ENCODE measurements around the gene SHE.
A peak's percentile ranks its signal among the peaks of the same experiment; 100 is the strongest.
"Not testable (repeated sequence)": the region's sequence is repeated elsewhere in the genome, so short reads cannot be mapped to it uniquely, and the experiment has no call there.

SHE gene

DNA sequence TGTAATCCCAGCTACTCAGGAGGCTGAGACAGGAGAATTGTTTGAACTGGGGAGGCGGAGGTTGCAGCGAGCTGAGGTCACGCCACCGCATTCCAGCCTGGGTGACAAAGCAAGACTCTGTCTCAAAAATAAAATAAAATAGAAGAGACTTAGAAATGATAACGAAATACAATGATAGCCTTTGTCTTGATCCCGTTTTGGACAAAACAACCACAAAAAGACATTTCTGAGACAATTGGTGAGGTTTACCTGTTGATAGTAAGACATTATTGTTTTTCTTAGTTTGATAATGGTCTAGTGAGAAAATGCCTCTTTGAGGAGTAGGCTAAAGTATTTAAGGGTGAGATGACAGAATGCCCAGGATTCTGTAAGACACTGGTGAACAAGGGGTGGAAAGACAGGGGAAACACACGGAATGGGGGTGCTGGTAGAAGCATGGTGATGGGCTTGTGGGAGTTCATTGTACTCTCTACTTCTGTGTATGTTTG lies 11.9 kb upstream of the SHE start:
- no peak for DNase-seq (ENCODE audit: low read depth in 2 of 2)

DNA sequence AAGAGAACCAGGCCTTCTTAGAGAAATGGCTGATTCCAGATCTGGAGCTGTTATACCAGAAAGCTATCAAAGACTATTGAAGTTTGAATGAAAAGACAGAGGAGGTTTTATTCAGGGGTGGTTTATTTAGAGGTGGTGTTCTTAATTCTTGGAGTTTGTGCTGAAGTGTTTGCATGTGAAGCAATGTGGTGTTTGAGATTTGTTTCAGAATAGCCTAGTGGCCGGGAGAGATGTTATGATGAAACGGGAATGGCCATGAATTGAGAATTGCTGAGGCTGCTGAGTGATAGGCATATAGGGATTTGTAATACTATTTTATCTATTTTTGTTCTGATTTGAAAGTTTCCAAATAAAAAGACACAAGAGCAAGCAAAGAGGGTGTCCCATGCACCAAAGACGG lies 10.5 kb upstream of the SHE start:
- DNase-seq (ENCODE audit: low read depth in 2 of 2): no peak

DNA sequence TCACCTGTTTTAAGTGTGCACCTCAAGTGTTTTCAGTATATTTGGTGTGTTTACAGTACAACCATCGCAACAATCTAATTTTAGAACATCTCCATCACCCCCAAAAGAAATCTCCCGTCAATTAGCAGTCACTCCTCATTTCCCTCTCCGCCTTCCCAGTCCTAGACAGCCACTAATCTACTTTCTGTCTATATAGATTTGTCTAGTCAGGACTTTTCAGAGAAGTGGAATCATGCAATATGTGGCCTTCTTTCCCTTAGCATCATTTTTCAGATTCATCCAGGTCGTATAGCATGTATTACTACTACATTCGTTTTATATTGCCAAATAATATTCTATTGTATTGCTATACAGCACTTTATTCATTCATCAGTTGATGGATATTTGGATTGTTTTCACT lies 1.7 kb upstream of the SHE start:
- DNase-seq (ENCODE audit: low read depth in 2 of 2): no peak

DNA sequence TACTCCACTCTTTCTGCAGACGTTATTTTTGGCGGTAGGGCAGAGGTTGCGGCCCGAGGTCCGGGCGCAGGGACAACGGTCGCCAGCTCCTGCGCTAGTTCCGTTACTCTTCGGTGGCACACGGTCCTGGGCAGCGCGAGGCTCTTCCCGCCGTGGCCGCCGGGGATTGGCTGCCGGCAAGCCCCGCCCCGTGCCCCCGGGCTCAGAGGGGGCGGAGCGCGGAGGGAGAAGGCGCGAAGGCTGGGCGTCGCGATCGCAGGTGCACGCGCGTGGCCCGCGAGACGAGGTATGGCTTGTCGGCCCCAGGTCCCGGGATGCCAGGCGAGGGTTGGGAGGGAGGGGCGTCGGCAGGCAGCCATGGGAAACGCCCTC lies 518 bp upstream of the SHE start:
- no peak for DNase-seq (ENCODE audit: low read depth in 2 of 2)

DNA sequence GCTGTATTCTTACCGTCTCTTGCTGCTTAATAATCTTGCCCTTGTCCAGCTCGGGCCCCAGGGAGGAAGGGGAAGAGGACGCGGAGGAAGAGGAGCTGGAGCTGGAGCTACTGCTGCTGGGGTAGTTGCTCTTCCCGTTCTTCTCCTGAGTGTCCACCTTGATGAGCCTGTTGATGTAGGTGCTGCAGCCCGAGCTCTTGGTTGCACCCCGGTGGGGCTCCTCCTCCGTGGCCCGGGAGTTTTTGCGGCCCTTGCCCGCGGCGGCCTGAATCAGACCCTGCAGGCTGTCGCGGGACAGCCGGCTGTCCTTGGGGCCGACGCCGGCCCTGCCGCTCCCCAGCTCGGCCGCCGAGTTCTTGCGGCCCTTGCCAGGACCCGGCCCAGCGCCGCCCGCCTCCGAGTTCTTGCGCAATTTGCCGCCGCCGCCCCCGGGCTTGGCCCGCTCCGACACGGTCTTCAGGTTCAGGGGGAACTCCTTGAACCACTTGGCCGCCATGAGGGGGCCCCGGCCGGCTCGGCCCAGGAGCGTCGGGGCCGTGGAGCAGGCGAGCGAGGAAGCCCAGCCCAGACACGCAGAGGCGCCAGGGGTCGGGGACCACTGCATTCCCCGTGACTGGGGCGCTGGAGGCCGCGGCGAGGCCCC lies 668 bp downstream of the SHE start:
- DNase-seq (ENCODE audit: low read depth in 2 of 2): no peak

DNA sequence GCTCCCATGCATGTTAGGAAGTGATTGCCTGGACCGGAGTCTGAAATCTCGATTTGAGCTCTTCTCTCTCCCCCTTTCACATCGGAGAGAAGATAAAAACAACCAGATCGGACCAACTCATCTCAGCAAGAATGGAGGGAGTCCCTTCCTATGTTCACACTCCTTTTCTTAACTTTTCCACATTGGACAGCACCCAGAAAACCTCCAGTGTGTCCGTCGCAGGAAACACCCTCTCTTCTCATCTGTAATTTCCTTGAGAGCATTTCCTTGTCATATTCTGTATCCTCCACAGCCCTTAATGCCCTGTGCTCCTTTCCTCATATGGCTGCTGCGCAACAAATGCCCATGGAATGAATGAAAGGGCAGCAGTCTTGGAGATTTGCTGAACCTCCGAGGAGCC lies 1.7 kb downstream of the SHE start:
- no peak for DNase-seq (ENCODE audit: low read depth in 2 of 2)

DNA sequence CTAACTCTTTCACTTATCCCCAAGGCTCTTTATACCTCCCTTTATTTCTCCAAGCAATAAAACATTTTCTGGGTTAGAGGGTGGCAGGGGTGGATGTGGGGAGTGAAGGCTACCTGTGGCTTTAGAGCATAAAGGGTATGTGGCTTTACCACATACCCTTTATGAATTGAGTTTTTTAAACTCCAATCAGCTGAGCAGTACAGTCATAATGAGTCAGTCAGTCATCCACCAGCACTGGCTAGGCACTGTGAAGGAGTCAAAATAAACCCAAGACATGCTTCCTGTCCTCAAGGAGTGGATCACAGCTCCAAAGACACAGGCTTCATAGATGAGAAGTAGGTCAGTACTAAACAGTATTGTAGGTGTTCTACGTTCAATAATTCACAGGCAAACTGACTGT lies 2.8 kb downstream of the SHE start:
- DNase-seq (ENCODE audit: low read depth in 2 of 2): no peak

DNA sequence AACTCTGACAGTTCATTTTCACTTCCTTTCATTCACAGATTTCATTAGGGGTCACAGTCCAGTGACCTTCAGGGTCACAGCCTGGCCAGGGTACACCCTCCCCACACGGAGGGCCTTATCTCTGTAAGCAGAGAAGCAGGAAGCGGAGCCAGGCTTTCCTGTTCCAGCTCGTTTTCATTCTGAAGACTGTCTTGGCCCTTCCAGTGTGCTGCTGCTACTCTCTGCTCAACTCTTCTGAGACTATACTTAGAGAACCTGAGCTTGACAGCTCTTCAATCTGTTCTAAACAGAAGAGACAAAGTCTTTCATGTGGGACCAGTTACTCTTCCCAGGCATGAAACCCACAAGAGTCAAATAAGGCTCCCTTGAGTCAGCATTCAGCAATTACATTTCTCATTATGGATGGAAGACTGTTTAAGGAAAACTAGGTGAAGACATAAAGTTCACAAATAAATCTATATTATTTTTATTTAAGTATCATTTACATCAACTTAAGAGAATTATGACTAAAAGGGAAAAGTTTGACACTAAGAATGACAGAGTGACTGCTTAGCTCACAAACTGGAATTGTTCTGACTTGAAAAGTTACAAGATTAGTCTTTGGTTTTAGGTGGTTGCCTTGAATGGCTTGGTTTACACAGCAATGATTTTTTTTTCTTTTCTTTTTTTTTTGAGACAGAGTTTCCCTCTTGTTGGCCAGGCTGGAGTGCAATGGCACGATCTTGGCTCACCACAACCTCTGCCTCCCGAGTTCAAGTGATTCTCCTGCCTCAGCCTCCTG lies 5.0 kb downstream of the SHE start:
- no peak for DNase-seq (ENCODE audit: low read depth in 2 of 2)

DNA sequence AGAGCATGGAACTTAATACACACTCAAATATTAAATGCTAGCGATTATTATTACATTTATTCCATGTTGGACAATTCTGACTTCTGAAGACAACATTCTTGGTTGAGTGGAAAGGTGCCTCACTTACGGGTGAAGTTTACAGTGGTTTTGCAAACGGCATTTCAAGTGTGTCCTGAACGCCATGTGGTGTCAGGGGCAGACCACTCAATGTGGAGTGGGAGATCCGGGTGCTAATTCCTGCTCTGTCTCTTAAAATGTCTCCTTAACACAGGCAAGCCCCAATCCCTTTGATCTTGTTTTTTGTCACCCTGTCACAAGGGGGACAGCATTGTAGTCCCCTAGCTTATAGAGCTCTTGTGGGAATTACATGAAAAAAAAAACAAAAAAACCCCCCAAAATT lies 5.8 kb downstream of the SHE start:
- DNase-seq (ENCODE audit: low read depth in 2 of 2): no peak

DNA sequence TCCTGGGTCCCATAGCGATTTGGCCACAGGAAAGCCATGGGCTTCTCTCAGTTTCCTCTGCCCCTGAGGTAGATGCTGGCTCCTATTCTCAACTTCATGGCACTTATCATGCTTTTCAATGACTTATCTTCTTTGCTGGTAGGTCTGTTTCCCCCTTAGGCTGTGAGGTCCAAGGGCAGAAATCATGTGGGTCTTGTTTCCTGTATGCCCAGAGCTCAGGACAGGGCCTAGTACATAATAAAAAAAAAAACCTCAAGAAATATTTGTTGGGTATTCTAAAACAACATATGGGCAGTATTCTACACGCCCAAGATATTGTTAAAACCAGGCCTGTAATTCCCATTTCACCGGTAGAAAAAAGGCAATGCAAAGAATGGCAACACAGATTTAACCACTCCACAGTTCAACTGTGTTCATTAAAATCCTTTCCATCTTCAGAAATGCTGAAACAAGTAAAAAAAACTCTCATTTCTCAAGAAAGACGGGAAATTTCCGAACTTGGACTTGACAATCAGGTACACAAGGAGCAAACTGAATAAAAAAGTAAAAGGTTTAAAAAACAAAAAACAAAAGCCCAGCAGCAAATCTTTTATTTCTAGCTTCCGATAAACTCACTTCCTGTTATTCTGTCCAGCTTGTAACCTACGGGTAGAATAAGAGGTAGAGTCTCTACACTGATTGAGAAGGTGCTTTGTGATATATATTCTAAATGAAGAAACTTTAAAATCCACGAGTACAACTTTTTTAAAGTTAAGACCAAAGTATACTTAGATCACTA lies 6.5 kb downstream of the SHE start:
- no peak for DNase-seq (ENCODE audit: low read depth in 2 of 2)

DNA sequence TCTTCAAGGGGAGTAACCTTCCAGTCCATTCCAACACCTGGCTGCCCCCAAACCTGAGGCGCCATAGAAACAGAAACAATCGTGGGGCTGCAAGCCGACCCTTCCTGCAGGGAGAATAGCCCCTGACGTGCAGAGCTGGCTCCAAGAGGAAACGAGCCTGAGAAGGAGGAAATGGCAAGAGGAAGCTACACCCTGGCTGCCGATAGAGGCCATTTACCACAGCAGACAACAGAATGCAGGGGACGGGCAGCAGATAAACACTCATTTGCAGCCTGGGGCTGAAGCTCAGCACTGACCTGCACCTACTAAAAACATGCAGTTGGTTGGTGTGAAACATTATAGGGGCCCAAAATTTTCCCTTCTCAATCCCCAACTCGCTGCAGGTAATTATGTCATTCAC lies 8.9 kb downstream of the SHE start:
- DNase-seq (ENCODE audit: low read depth in 2 of 2): no peak

DNA sequence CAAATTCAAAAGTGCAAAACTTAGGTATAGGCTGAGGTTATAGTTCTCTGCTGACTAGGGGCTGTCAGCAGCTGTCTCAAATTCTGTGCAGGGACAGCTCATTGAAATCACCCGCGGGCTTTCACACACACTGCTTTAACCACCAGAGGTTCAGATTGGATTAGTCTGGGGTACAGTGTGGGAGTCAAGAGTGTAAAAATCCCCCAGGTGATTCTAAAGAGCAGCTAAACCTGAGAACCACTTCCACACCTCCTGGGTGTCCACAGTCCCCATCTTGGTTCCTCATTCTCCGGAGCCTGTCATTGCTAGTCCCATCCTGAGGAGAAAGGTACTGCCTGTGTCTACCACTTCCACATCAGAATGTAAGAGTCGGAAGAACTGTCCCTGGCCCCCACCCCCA lies 10.1 kb downstream of the SHE start:
- no peak for DNase-seq (ENCODE audit: low read depth in 2 of 2)

DNA sequence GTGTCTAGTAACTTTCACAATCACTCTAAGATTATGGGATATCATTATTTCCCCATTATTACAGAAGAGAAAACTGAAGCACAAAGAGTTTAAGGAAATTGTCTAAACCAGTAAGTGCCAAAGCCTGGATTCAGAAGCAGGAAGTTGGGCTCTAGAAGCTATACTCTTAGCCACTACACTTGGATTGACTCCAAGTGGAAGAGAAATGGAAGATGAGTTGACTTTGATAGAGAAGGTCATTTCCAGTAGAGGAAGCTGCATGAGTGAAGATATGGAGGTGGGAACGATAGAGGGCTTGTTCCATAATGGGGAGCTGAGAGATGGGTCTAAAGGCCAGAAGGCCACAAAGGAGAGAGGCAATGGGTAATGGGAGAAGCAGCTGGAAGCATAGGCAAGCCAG lies 11.9 kb downstream of the SHE start:
- DNase-seq (ENCODE audit: low read depth in 2 of 2): no peak

DNA sequence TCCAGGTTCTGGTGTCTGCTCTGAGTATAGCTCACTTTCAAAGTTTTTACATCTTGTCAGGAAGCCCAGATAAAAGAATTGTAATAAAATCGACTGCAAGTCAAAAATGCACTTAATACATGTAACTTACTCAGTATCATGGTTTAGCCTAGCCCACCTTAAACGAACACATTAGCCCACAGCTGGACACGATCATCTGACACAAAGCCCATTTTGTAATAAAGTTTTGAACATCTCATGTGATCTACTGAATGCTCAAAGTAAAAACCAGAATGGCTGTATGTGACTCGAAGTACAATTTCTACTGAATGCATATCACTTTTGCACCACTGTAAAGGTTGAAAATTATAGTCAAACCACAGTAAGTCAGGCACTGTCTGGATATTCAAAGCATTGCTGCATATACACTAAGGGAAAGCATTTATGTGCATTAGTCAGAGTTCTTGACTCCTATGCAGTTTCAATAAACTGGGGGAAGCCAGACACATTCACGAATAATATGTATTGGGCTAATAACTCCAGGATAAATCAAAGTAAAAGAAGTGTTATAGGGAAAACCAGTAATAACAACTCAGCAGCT lies 12.4 kb downstream of the SHE start:
- DNase-seq (ENCODE audit: low read depth in 2 of 2): no peak

DNA sequence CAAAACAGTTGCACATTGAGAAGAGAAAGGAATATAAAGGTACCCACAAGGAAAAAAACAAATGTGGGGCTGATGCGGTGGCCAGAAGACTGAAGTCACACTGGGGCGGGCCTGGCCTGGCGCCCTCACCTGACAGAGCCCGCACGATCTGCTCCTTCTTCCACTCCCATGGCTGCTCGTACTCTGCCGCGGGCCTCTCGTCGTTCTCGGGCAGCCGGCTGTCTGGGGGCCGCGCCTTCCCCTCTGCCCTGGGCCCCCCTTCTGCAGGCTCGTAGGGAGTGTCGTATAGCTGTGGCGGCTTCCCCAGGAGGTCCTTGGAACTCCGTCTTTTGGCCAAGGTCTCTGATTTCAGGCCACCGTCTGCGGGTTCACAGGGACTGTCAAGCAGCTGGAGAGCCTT lies 13.3 kb downstream of the SHE start:
- DNase-seq (ENCODE audit: low read depth in 2 of 2): no peak

DNA sequence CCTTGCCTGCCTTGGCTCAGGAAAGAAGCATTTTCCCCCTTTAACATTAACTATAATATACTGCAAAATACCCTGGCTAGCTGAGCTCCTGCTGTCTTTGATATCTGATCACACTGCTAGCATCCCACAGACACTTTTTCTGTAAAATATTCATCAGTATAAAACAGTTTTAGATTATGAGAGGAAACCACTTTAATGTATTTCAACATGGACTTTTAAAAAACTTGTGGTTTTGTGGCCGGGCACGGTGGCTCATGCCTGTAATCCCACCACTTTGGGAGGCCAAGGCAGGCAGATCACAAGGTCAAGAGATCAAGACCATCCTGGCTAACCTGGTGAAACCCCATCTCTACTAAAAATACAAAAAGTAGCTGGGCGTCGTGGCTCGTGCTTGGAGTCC lies 15.5 kb downstream of the SHE start:
- DNase-seq (ENCODE audit: low read depth in 2 of 2): not testable (repeated sequence)

DNA sequence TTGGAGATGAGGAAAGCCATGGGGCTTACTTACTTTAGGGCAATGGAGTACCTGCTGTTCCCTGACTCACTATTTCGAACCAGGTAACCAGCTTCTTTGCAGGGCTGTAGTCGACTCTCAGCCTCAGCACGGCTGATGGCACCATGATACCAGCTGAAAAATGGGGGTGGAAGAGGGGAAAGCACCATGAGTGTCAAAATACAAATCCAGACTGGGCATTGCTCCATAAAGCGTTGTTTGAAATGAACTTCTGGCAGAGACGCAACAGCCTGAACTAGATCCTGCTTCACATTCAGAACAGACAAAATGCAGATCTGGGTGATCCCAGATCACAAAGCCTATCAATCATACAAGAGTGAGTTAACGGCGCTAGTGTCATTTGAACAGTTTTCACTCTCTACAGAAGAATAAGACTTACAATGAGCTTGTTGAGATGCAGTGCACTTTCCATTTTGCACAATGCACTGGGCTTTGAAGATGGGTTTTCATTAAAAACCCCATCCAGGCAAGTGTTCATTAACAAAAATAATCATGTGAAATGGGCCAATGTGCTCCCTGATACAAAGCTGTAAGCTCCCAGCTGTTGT lies 16.2 kb downstream of the SHE start:
- no peak for DNase-seq (ENCODE audit: low read depth in 2 of 2)

DNA sequence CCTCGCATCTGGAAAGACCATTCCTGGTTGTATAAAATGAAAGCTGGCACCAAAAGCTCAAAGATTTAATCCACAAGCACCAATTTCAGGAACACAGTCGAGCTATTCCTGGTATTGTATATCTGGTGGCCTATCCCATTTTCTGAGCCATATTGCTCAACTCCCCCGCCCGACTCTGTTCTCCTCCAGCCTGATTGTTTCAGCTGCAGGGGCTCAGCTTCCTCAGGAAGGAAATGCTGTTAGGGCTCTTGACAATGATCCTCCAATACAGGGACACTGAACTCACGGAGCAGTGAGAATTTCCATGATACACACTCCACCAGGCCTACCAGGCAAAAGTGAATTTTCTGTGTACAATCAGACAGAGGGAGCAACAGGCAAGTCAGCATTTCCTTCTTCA lies 17.1 kb downstream of the SHE start:
- DNase-seq (ENCODE audit: low read depth in 2 of 2): no peak

DNA sequence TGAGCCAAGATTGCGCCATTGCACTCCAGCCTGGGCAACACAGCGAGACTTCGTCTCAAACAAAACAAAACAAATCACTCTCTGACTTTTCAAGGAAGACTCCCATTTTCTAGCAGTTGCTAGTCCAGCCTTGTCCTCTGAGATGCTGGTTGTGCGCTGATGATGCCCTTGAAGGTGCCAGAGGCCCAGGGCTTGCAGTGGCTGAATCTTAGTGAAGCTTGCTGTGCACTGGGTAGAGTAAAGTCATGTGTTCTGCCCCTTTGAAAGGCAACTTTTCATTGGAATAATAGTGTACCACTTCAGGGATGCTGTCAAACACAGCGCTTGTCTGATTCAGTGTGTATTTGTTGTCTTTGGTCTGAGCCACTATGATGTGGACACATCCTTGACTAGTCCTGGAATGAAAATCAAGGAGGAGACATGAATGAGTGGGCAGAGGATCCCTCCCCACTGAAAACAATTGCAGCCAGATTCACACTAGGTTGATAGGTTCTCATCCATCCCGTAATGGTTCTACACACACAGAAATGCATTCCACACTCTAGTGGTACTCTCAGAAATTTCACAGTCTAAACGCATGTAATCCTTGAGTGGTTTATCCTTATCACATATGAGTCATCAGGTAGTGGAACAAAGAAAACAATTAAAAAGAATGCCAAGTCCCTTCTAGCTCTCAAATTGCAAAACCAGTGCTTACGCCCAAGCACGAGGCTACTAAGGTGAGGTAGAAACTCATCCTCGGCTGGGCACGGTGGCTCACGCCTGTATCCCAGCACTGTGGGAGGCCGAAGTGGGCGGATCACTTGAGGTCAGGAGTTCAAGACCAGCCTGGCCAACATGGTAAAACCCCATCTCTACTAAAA lies 18.0 kb downstream of the SHE start:
- no peak for DNase-seq (ENCODE audit: low read depth in 2 of 2)

DNA sequence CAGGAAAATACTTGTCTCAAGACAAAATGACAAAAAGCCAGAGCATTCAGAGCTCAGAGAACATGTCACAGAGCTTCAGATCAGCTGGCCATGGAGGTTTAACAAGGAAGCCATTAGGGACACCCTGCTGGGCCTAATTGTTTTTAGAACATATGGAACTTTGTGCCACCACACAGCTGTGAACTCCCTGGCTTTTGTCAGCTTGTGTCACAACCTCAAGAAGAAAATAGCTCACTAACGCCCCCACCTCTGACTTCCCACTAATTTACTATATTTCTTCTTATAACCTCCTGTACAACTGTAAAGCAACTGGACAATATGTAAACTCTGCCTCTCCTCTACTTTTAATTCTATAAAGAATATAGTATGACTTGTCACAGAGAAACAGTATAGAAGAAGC lies 21.2 kb downstream of the SHE start:
- DNase-seq (ENCODE audit: low read depth in 2 of 2): no peak

DNA sequence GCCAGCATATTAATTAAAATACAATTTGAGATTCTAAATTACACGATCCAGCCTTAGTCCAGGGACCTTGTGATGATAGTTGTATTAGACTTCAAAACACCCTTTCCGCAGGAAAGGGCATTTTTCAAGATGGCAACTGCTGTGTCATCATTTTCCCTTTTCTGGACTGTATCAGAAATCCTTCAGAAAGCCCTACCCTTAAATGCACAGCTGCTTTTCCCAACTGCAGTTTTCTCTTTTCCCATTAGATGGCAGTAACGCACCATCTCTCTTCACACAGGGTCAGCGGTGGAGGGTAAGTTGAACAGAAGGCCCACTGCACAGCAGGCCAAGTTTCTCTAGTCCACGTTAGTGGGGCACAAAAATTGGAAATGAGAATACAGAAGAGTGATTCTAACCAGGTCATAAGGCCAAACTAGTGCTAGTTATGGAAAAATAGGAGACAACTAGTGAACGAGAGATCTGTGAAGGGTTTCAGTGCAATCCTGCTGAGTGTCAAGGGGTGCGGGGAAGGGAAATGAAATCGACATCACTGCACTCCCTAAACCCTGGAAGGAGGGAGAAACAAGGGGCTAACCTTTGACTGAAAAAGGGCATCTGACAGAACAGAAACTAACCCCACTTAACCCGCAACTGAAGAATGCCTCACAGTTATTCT lies 22.3 kb downstream of the SHE start:
- peak; percentile 65 to 71 for DNase-seq (ENCODE audit: low read depth in 2 of 2)
